HG02571 (cell line): ENCODE results near the gene HPSE2.

ENCODE experiments used
- ATAC-seq: cut with Tn5 transposase; IDR thresholded peaks from one replicate; pipeline ENCODE4 v1.9.1; 2021; ENCODE audit warnings: mild to moderate bottlenecking, moderate library complexity; ENCODE audit not compliant: unreplicated experiment

HPSE2 gene

GRCh38 chr10:98696516-98696915 is 539.1 kb downstream of the HPSE2 start:
- no peak for ATAC-seq

GRCh38 chr10:98694883-98695282 is 540.8 kb downstream of the HPSE2 start:
- ATAC-seq, result no peak

- ATAC-seq, result no peak
These were observed 541.6 kb downstream of the HPSE2 start for GRCh38 chr10:98694014-98694413.

GRCh38 chr10:98687685-98688084 is 548.0 kb downstream of the HPSE2 start:
- no peak for ATAC-seq

GRCh38 chr10:98684019-98684899 is 551.4 kb downstream of the HPSE2 start:
- ATAC-seq, result no peak

- no peak for ATAC-seq
These were observed 558.8 kb downstream of the HPSE2 start for GRCh38 chr10:98676895-98677294.

GRCh38 chr10:98675902-98676301 is 559.8 kb downstream of the HPSE2 start:
- no peak for ATAC-seq

GRCh38 chr10:98673171-98673782 is 562.4 kb downstream of the HPSE2 start:
- ATAC-seq, result no peak

GRCh38 chr10:98667081-98667480 is 568.6 kb downstream of the HPSE2 start:
- ATAC-seq, result no peak

GRCh38 chr10:98666276-98666675 is 569.4 kb downstream of the HPSE2 start:
- no peak for ATAC-seq

- ATAC-seq, result no peak
These were observed 571.2 kb downstream of the HPSE2 start for GRCh38 chr10:98664329-98665042.

GRCh38 chr10:98659951-98660350 is 575.7 kb downstream of the HPSE2 start:
- ATAC-seq, result no peak

GRCh38 chr10:98655492-98655891 is 580.2 kb downstream of the HPSE2 start:
- ATAC-seq, result no peak

GRCh38 chr10:98649170-98649569 is 586.5 kb downstream of the HPSE2 start:
- no peak for ATAC-seq

GRCh38 chr10:98646998-98647917 is 588.4 kb downstream of the HPSE2 start:
- no peak for ATAC-seq

GRCh38 chr10:98644466-98644865 is 591.2 kb downstream of the HPSE2 start:
- no peak for ATAC-seq

GRCh38 chr10:98642281-98642680 is 593.4 kb downstream of the HPSE2 start:
- ATAC-seq, result no peak

- ATAC-seq, result no peak
These were observed 596.7 kb downstream of the HPSE2 start for GRCh38 chr10:98638920-98639319.

- ATAC-seq, result no peak
These were observed 598.7 kb downstream of the HPSE2 start for GRCh38 chr10:98636921-98637329.

GRCh38 chr10:98632456-98633150 is 603.0 kb downstream of the HPSE2 start:
- no peak for ATAC-seq
